Measurements from ENCODE around the gene CEP164.

DNA sequence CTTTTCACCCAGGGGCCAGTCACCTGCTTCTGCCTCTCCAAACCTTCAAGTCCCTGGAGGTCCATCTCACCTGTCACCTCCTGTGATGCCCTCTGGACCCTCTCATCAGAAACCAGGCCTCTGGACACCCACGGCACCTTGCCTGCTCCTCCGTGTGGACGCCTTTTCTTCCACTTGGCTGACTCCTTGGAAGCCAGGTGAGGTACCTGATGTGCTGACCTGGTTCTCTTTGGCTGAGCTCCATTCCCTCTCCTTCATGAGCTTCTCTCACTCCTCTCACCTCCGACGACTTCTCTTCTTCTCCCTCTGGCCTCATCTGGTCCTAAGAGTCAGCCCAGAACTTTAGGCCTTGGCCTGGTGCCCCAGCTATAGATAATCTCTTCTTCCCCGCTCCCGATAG is 99.3 kb downstream of the CEP164 start:
- TF ChIP-seq, protein P1, sequence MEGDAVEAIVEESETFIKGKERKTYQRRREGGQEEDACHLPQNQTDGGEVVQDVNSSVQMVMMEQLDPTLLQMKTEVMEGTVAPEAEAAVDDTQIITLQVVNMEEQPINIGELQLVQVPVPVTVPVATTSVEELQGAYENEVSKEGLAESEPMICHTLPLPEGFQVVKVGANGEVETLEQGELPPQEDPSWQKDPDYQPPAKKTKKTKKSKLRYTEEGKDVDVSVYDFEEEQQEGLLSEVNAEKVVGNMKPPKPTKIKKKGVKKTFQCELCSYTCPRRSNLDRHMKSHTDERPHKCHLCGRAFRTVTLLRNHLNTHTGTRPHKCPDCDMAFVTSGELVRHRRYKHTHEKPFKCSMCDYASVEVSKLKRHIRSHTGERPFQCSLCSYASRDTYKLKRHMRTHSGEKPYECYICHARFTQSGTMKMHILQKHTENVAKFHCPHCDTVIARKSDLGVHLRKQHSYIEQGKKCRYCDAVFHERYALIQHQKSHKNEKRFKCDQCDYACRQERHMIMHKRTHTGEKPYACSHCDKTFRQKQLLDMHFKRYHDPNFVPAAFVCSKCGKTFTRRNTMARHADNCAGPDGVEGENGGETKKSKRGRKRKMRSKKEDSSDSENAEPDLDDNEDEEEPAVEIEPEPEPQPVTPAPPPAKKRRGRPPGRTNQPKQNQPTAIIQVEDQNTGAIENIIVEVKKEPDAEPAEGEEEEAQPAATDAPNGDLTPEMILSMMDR (conservative IDR thresholded peaks at IDR 0.05; ENCODE audit: low read depth, low read length): no peak
- no peak for TF ChIP-seq FOS (IDR thresholded peaks at IDR 0.05; ENCODE audit: low read depth, low read length)
- TF ChIP-seq, protein P2, sequence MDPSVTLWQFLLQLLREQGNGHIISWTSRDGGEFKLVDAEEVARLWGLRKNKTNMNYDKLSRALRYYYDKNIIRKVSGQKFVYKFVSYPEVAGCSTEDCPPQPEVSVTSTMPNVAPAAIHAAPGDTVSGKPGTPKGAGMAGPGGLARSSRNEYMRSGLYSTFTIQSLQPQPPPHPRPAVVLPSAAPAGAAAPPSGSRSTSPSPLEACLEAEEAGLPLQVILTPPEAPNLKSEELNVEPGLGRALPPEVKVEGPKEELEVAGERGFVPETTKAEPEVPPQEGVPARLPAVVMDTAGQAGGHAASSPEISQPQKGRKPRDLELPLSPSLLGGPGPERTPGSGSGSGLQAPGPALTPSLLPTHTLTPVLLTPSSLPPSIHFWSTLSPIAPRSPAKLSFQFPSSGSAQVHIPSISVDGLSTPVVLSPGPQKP (IDR thresholded peaks at IDR 0.05; ENCODE audit: borderline replicate concordance, low read depth, low read length): no peak
- TF ChIP-seq CEBPB (IDR thresholded peaks at IDR 0.05; ENCODE audit: low read depth, low read length): no peak
- TF ChIP-seq POLR2A (IDR thresholded peaks at IDR 0.05; ENCODE audit: low read depth, low read length): no peak
- TF ChIP-seq, protein P3, sequence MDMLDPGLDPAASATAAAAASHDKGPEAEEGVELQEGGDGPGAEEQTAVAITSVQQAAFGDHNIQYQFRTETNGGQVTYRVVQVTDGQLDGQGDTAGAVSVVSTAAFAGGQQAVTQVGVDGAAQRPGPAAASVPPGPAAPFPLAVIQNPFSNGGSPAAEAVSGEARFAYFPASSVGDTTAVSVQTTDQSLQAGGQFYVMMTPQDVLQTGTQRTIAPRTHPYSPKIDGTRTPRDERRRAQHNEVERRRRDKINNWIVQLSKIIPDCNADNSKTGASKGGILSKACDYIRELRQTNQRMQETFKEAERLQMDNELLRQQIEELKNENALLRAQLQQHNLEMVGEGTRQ (IDR thresholded peaks at IDR 0.05; ENCODE audit: low read depth, low read length): no peak
- TF ChIP-seq MAFK (IDR thresholded peaks at IDR 0.05; ENCODE audit: low read depth, low read length): no peak
- TF ChIP-seq MAZ (IDR thresholded peaks at IDR 0.05; ENCODE audit: borderline replicate concordance, low read depth, low read length): no peak
- TF ChIP-seq SMC3 (IDR thresholded peaks at IDR 0.05; ENCODE audit: low read depth, low read length): no peak
- TF ChIP-seq CHD1 (IDR thresholded peaks at IDR 0.05; ENCODE audit: low read depth, low read length): no peak
- no peak for TF ChIP-seq NFE2L2 (IDR thresholded peaks at IDR 0.05; ENCODE audit: low read depth, low read length)

Data from IMR-90 (cell line).